Cardiac fibroblast (primary cell): ENCODE measurements around the gene BBX.
A peak's percentile ranks its signal among the peaks of the same experiment; 100 is the strongest.

Experiments used
- DNase-seq, 2 donors: peaks; one replicate each; pipeline versions ENCODE4 v3.0.0 to v3.0.0-alpha.2; 2010; ENCODE audit warnings: low read depth in 2 of 2
- H3K4me3 ChIP-seq, 2 donors: replicated peaks in 1 of 2; 1 replicate in 1 of 2; 2 replicates in 1 of 2; pipeline ENCODE4 v1.5.1; 2011; ENCODE audit warnings: low read depth in 2 of 2, low read length in 2 of 2, mild to moderate bottlenecking in 2 of 2, moderate library complexity in 1 of 2
- CTCF ChIP-seq: IDR thresholded peaks from one replicate; pipeline ENCODE4 v1.5.1; 2011; ENCODE audit warnings: low read depth, mild to moderate bottlenecking, low read length, inconsistent platforms

Gene BBX

GRCh38 chr3:107794664-107795443 is 272.1 kb downstream of the BBX start:
- peak in 1 of 2 donors; percentile 34 for DNase-seq
- H3K4me3 ChIP-seq, result no peak overlapping the region
- TF ChIP-seq CTCF, result peak; percentile 20

- TF ChIP-seq CTCF, result no peak
- DNase-seq, result peak in 1 of 2 donors; percentile 22
These were observed 272.8 kb downstream of the BBX start for GRCh38 chr3:107795514-107796094.

GRCh38 chr3:107796791-107797190 is 274.0 kb downstream of the BBX start:
- TF ChIP-seq CTCF, result no peak
- peak; percentile 74 for DNase-seq
- H3K4me3 ChIP-seq, result no peak overlapping the region

More at GRCh38 chr3:107795514-107796094, 272.8 kb downstream of the BBX start:
- H3K4me3 ChIP-seq, result no peak overlapping the region

GRCh38 chr3:107797586-107797985 is 274.8 kb downstream of the BBX start:
- DNase-seq, result peak in 1 of 2 donors; percentile 21
- no peak overlapping the region for H3K4me3 ChIP-seq
- TF ChIP-seq CTCF, result no peak

- TF ChIP-seq CTCF, result no peak
- peak; percentile 61 to 73 for DNase-seq
- H3K4me3 ChIP-seq, result no peak overlapping the region
These were observed 275.6 kb downstream of the BBX start for GRCh38 chr3:107798381-107798780.

- no peak for TF ChIP-seq CTCF
- DNase-seq, result peak in 1 of 2 donors; percentile 18
- no peak overlapping the region for H3K4me3 ChIP-seq
These were observed 277.9 kb downstream of the BBX start for GRCh38 chr3:107800710-107801109.
